ENCODE measurements around the gene MAD1L1.
A peak's percentile ranks its signal among the peaks of the same experiment; 100 is the strongest.

Gene MAD1L1

DNA sequence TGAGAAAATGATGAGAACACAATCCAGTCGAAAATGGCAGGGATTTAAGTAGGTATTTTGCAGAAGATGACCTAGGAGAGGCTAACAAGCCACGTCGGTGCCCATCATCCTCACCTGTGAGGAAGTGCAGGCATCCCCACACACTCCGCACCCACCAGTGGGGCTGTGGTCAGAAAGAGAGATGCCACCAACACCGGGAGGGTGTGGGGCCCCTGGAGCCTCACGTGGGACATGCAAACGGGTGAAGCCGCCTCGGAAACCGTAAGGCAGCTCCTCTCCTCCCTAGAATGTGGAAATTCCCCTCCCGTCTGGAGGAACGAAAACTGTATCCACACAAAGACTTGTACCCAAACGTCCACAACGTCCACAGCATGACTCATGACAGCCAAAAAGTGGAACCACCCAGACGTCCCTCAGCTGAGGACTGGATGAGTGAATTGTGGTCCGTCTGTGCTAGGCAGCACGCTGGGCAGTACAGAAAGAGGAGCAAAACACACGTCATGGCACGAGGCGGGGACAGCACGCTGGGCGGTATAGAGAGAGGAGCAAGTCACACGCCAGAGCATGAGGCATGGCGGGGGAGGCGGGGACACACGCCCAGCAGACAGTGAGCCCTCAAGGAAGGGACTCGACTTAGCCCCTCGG lies 316.7 kb downstream of the MAD1L1 start:
- no peaks in the 10 kb centered on the region for H3K9me3 ChIP-seq (ENCODE audit: control insufficient read depth, insufficient read depth, low read depth, low read length)
- H3K4me1 ChIP-seq (ENCODE audit: control insufficient read depth, insufficient read depth, low read length) = no peaks in the 10 kb centered on the region
- ChIA-PET CTCF (interaction anchor here (0.7 kb wide), 1 partner anchor 966 kb away, joined by 3 read pairs; no protein-coding TSS in a partner anchor), POLR2A (no interaction called here)
- TF ChIP-seq, protein P1, sequence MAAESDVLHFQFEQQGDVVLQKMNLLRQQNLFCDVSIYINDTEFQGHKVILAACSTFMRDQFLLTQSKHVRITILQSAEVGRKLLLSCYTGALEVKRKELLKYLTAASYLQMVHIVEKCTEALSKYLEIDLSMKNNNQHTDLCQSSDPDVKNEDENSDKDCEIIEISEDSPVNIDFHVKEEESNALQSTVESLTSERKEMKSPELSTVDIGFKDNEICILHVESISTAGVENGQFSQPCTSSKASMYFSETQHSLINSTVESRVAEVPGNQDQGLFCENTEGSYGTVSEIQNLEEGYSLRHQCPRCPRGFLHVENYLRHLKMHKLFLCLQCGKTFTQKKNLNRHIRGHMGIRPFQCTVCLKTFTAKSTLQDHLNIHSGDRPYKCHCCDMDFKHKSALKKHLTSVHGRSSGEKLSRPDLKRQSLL (tag by site-specific recombination; IDR thresholded peaks at IDR 0.05) = no peak
- no peak for TF ChIP-seq ZNF501 (tag by site-specific recombination; IDR thresholded peaks at IDR 0.05)
- TF ChIP-seq, protein P2, sequence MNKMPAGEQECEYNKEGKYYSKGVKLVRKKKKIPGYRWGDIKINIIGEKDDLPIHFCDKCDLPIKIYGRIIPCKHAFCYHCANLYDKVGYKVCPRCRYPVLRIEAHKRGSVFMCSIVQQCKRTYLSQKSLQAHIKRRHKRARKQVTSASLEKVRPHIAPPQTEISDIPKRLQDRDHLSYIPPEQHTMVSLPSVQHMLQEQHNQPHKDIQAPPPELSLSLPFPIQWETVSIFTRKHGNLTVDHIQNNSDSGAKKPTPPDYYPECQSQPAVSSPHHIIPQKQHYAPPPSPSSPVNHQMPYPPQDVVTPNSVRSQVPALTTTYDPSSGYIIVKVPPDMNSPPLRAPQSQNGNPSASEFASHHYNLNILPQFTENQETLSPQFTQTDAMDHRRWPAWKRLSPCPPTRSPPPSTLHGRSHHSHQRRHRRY (tag by site-specific recombination; IDR thresholded peaks at IDR 0.05) = no peak
- TF ChIP-seq, protein P3, sequence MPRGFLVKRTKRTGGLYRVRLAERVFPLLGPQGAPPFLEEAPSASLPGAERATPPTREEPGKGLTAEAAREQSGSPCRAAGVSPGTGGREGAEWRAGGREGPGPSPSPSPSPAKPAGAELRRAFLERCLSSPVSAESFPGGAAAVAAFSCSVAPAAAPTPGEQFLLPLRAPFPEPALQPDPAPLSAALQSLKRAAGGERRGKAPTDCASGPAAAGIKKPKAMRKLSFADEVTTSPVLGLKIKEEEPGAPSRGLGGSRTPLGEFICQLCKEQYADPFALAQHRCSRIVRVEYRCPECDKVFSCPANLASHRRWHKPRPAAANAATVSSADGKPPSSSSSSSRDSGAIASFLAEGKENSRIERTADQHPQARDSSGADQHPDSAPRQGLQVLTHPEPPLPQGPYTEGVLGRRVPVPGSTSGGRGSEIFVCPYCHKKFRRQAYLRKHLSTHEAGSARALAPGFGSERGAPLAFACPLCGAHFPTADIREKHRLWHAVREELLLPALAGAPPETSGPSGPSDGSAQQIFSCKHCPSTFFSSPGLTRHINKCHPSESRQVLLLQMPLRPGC (tag by site-specific recombination; IDR thresholded peaks at IDR 0.05) = no peak
- no peak for TF ChIP-seq KLF9 (tag by site-specific recombination; IDR thresholded peaks at IDR 0.05; ENCODE audit: low read depth)
- no peak for TF ChIP-seq ZNF654 (tag by site-specific recombination; IDR thresholded peaks at IDR 0.05; ENCODE audit: low read depth)
- TF ChIP-seq ZNF350 (tag by site-specific recombination; IDR thresholded peaks at IDR 0.05) = no peak
- H3K4me3 ChIP-seq (ENCODE audit: low read depth, low read length) = no peak overlapping the region
- H3K36me3 ChIP-seq (ENCODE audit: control insufficient read depth in 2 of 2, insufficient read depth in 1 of 2, low read length in 2 of 2) = no peaks in the 10 kb centered on the region
- H3K27ac ChIP-seq (ENCODE audit: extremely low read depth, low read depth, low read length) = no peak overlapping the region

DNA sequence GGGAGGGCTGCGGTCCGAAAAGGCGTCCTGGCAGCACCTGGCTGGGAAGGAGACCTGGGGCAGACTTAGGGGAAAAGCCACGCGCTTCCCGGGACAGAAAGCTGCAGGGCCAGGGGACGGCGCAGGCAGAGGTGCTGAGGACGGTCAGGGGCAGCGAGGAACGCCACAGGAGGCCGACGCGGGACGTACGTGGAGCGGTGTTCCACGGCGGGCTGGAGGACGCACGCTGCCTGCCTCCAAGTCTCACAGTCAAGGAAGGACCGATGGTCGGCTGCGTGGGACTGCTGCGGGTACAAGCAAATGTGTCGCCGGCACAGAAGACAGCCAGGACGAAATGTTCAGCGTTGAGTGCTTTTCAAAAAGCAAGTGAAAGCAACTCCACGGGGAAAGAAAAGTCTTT lies 317.4 kb downstream of the MAD1L1 start:
- no peak overlapping the region for H3K27ac ChIP-seq (ENCODE audit: extremely low read depth, low read depth, low read length)
- ChIA-PET POLR2A (no interaction called here), CTCF (interaction anchor here (0.7 kb wide), 1 partner anchor 967 kb away, joined by 3 read pairs; no protein-coding TSS in a partner anchor)
- TF ChIP-seq ZNF169 (tag by site-specific recombination; IDR thresholded peaks at IDR 0.05) (no peak), ZBTB7A (tag by site-specific recombination; IDR thresholded peaks at IDR 0.05; ENCODE audit: low read depth) (no peak), ZNF394 (tag by site-specific recombination; IDR thresholded peaks at IDR 0.05; ENCODE audit: borderline replicate concordance) (no peak), ZNF623 (tag by site-specific recombination; IDR thresholded peaks at IDR 0.05) (no peak)
- no peaks in the 10 kb centered on the region for H3K36me3 ChIP-seq (ENCODE audit: control insufficient read depth in 2 of 2, insufficient read depth in 1 of 2, low read length in 2 of 2)
- H3K9me3 ChIP-seq (ENCODE audit: control insufficient read depth, insufficient read depth, low read depth, low read length) = no peaks in the 10 kb centered on the region
- no peaks in the 10 kb centered on the region for H3K4me1 ChIP-seq (ENCODE audit: control insufficient read depth, insufficient read depth, low read length)
- no peak overlapping the region for H3K4me3 ChIP-seq (ENCODE audit: low read depth, low read length)

DNA sequence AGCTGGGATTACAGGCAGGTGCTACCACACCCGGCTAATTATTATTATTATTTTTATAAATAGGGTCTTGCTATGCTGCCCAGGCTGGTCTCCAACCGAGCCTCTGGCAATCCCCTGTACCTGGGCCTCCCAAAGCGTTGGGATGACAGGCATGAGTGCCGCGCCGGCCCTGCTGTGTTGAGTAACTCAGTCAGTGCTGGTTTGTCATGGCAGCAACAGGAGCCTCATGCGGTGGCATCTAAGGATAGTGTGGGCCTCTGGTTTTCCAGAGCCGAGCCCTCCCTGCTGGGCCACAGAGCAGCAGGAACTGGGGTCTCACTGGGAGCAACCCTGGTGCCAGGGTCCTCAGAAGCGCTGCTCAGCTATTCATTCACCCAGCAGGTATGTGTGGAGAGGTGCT lies 318.0 kb downstream of the MAD1L1 start:
- Histone ChIP-seq H3K4me3 (ENCODE audit: low read depth, low read length) (no peak overlapping the region), H3K4me1 (ENCODE audit: control insufficient read depth, insufficient read depth, low read length) (no peaks in the 10 kb centered on the region), H3K27ac (ENCODE audit: extremely low read depth, low read depth, low read length) (no peak overlapping the region), H3K36me3 (ENCODE audit: control insufficient read depth in 2 of 2, insufficient read depth in 1 of 2, low read length in 2 of 2) (no peaks in the 10 kb centered on the region), H3K9me3 (ENCODE audit: control insufficient read depth, insufficient read depth, low read depth, low read length) (no peaks in the 10 kb centered on the region)
- ChIA-PET CTCF (no interaction called here), POLR2A (no interaction called here)
- TF ChIP-seq, protein P2 (tag by site-specific recombination; IDR thresholded peaks at IDR 0.05) = no peak
- peak; percentile 64 for TF ChIP-seq ZIC2 (tag by site-specific recombination; IDR thresholded peaks at IDR 0.05)
- no peak for TF ChIP-seq ZEB2 (tag by site-specific recombination; IDR thresholded peaks at IDR 0.05)

Data from HEK293 (cell line).